Measurements from ENCODE around the gene CFAP53.

DNA sequence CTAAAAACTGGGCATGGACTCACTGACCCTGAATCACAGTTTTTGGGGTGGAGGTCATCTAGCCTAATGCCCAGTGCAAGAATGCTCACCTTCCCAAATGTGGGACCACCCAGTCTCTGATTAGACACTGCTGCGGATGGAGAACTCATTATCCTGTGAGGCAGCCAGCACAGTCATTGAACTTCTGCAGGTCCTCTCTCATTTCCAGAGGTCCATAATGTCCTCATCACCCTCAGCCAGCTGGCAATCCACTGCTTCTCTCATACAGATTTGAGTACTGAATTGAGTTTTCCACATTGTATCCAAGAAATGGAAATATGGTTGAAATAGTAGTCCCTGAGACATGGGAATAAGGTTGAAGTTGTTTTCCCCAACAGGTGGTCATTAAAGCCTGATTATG, 66.4 kb downstream of the CFAP53 start:
- TF ChIP-seq, protein P1, sequence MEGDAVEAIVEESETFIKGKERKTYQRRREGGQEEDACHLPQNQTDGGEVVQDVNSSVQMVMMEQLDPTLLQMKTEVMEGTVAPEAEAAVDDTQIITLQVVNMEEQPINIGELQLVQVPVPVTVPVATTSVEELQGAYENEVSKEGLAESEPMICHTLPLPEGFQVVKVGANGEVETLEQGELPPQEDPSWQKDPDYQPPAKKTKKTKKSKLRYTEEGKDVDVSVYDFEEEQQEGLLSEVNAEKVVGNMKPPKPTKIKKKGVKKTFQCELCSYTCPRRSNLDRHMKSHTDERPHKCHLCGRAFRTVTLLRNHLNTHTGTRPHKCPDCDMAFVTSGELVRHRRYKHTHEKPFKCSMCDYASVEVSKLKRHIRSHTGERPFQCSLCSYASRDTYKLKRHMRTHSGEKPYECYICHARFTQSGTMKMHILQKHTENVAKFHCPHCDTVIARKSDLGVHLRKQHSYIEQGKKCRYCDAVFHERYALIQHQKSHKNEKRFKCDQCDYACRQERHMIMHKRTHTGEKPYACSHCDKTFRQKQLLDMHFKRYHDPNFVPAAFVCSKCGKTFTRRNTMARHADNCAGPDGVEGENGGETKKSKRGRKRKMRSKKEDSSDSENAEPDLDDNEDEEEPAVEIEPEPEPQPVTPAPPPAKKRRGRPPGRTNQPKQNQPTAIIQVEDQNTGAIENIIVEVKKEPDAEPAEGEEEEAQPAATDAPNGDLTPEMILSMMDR (conservative IDR thresholded peaks at IDR 0.05; ENCODE audit: low read depth, low read length): no peak
- no peak for TF ChIP-seq EZH2 (IDR thresholded peaks at IDR 0.05; ENCODE audit: borderline replicate concordance, low read depth, low read length, poor library complexity, severe bottlenecking)
